HepG2 (cell line): Measurements from ENCODE around the gene FMN2. TPM values are rescaled to one million over a fixed set of nuclear protein-coding genes. Genes with fewer than 3 reads are reported as not detected.

Source experiments
- ATAC-seq: fragments of 200-7000 bp; cut with Tn5 transposase; 3 replicates; pipeline ENCODE4 v1.9.1; 2020; ENCODE audit warnings: mild to moderate bottlenecking, moderate library complexity
- BruUV-seq: library from RNA; stranded (reverse); fragments of 400-500 nt; replicated peaks from 2 replicates; lab custom pipeline; 2021; lab: Mats Ljungman, UMichigan
- CTCF ChIA-PET: fragments of 300-600 bp; formaldehyde crosslinking; extraction: SDS; loops from one replicate; lab custom pipeline; 2021; ENCODE audit warnings: low total read pairs, inconsistent platforms, low intra/inter-chr PET ratio; lab: Yijun Ruan, JAX
- POLR2A ChIA-PET: fragments of 350-600 bp; sonication (Branson Sonifier 250); formaldehyde crosslinking; loops from one replicate; lab custom pipeline; 2020; ENCODE audit warnings: antibody characterized with exemption, inconsistent platforms; lab: Yijun Ruan, JAX
- DNase-seq: peaks from one replicate; pipeline ENCODE4 v3.0.0-alpha.2; 2015; ENCODE audit warnings: low spot score
- FAIRE-seq: peaks from 3 replicates; lab custom pipeline; 2011; peaks lifted over from hg19 to GRCh38; lab: Jason Lieb, UNC
- H2AFZ ChIP-seq: one replicate; pipeline ENCODE4 v1.6.1; 2011; ENCODE audit warnings: low read length, inconsistent platforms
- H3K27ac ChIP-seq: fragments of 300-600 bp; 3 replicates; pipeline ENCODE4 v1.8.0; 2011; ENCODE audit warnings: mixed run types, mild to moderate bottlenecking, mixed read lengths, low read length, inconsistent platforms; ENCODE audit not compliant: insufficient read depth; ENCODE audit errors: extremely low read length
- H3K27me3 ChIP-seq, 2 experiments: fragments of 200-600 bp in 1 of 2; 2 replicates in 1 of 2; 3 replicates in 1 of 2; pipeline versions ENCODE4 v1.6.0 to v1.8.0; 2011; ENCODE audit warnings: low read length in 2 of 2, mild to moderate bottlenecking in 2 of 2, moderate library complexity in 2 of 2, inconsistent platforms in 1 of 2; ENCODE audit not compliant: insufficient read depth in 2 of 2, control insufficient read depth in 1 of 2
- H3K36me3 ChIP-seq, 2 experiments: fragments of 200-600 bp in 1 of 2; replicated peaks in 1 of 2; 2 replicates in 1 of 2; 3 replicates in 1 of 2; pipeline versions ENCODE4 v1.5.1 to v1.8.0; 2011; ENCODE audit warnings: low read length in 2 of 2, inconsistent platforms in 1 of 2; ENCODE audit not compliant: insufficient read depth in 2 of 2, control insufficient read depth in 1 of 2
- H3K4me1 ChIP-seq: 2 replicates; pipeline ENCODE4 v1.5.1; 2012; ENCODE audit warnings: low read length, inconsistent platforms; ENCODE audit not compliant: insufficient read depth
- H3K4me2 ChIP-seq: 2 replicates; pipeline ENCODE4 v1.6.0; 2011; ENCODE audit warnings: low read depth, low read length, inconsistent platforms
- H3K4me3 ChIP-seq, 3 experiments: fragments of 200-600 bp in 1 of 3; sonication (generic), shearing (Covaris generic) in 1 of 3; replicated peaks in 1 of 3; 2 replicates each; pipeline ENCODE4 v1.5.1; 2011 to 2016; ENCODE audit warnings: low read length in 3 of 3, inconsistent platforms in 2 of 3, low read depth in 2 of 3, mild to moderate bottlenecking in 2 of 3, control low read depth in 1 of 3, mixed read lengths in 1 of 3; ENCODE audit not compliant: insufficient read depth in 1 of 3
- H3K79me2 ChIP-seq: one replicate; pipeline ENCODE4 v1.6.1; 2011; ENCODE audit warnings: low read length, inconsistent platforms; ENCODE audit not compliant: insufficient read depth
- H3K9ac ChIP-seq: 2 replicates; pipeline ENCODE4 v1.6.0; 2011; ENCODE audit warnings: mild to moderate bottlenecking, low read depth, low read length, inconsistent platforms; ENCODE audit not compliant: insufficient read depth
- H3K9me3 ChIP-seq: 2 replicates; pipeline ENCODE4 v1.5.1; 2012; ENCODE audit warnings: mild to moderate bottlenecking, low read length
- H4K20me1 ChIP-seq: 2 replicates; pipeline ENCODE4 v1.6.0; 2011; ENCODE audit warnings: inconsistent platforms, mild to moderate bottlenecking, low read length, moderate library complexity; ENCODE audit not compliant: insufficient read depth
- CHD2 ChIP-seq: IDR thresholded peaks from 2 replicates; pipeline ENCODE4 v1.6.1; 2011; ENCODE audit warnings: low read depth, low read length, improper control_type of control experiment
- HDAC2 ChIP-seq: sonication (generic); formaldehyde crosslinking; IDR thresholded peaks from 2 replicates; pipeline ENCODE4 v1.4.0; 2020; ENCODE audit warnings: missing genetic modification reagents
- HDAC6 ChIP-seq: fragments of 200-600 bp; sonication (generic); IDR thresholded peaks from 2 replicates; pipeline ENCODE4 v1.7.0; 2017; ENCODE audit warnings: mild to moderate bottlenecking, antibody characterized with exemption, low read length, low read depth
- HMGXB3 ChIP-seq: sonication (generic); formaldehyde crosslinking; IDR thresholded peaks from 2 replicates; pipeline ENCODE4 v1.4.0; 2020; ENCODE audit warnings: missing genetic modification reagents, borderline replicate concordance
- MYC ChIP-seq: sonication (generic); formaldehyde crosslinking; IDR thresholded peaks from 2 replicates; pipeline ENCODE4 v1.9.0; 2021; ENCODE audit warnings: missing genetic modification reagents, borderline replicate concordance
- SMAD9 ChIP-seq: sonication (generic); formaldehyde crosslinking; IDR thresholded peaks from 2 replicates; pipeline ENCODE4 v1.5.1; 2020; ENCODE audit warnings: mild to moderate bottlenecking, missing genetic modification reagents
- SOX6 ChIP-seq, 2 experiments: fragments of 450-650 bp in 1 of 2; sonication (generic) in 1 of 2; formaldehyde crosslinking in 1 of 2; IDR thresholded peaks; 2 replicates each; pipeline versions ENCODE4 v1.4.0 to v1.6.1; 2017 to 2020; ENCODE audit warnings: antibody characterized with exemption in 1 of 2, mild to moderate bottlenecking in 1 of 2, missing genetic modification reagents in 1 of 2
- TSC22D2 ChIP-seq: sonication (generic); formaldehyde crosslinking; IDR thresholded peaks from 2 replicates; pipeline ENCODE4 v1.5.1; 2020; ENCODE audit warnings: missing genetic modification reagents, mild to moderate bottlenecking, borderline replicate concordance
- ZBTB40 ChIP-seq, 2 experiments: fragments of 450-650 bp in 1 of 2; sonication (generic) in 1 of 2; formaldehyde crosslinking in 1 of 2; IDR thresholded peaks; 2 replicates each; pipeline versions ENCODE4 v1.6.1 to v1.8.0; 2016 to 2022; ENCODE audit warnings: antibody characterized with exemption in 1 of 2, mild to moderate bottlenecking in 1 of 2, missing genetic modification reagents in 1 of 2
- ZNF816 ChIP-seq: sonication (generic); formaldehyde crosslinking; IDR thresholded peaks from 2 replicates; pipeline ENCODE4 v1.8.0; 2022; ENCODE audit warnings: missing genetic modification reagents, mild to moderate bottlenecking, borderline replicate concordance
- ZNF879 ChIP-seq: sonication (generic); formaldehyde crosslinking; IDR thresholded peaks from 2 replicates; pipeline ENCODE4 v1.8.1; 2023; ENCODE audit warnings: missing genetic modification reagents
- WGBS: methylation state at CpG from one replicate; pipeline ENCODE4 v1.1.6; 2017; ENCODE audit warnings: low lambda C conversion rate; 5-methylcytosine and 5-hydroxymethylcytosine counted together
- in situ Hi-C: cut with HindIII; loops from 2 replicates; pipeline ENCODE4 v1.10.0; 2017; ENCODE audit warnings: low pct_unique_long_range_greater_than_20kb; ENCODE audit not compliant: extremely low pct_ligation_motif_present
- intact Hi-C: fragments of 100-400 bp; cut with micrococcal nuclease; formaldehyde crosslinking; loops from one replicate; pipeline ENCODE4 v1.10.0; 2022; ENCODE audit not compliant: unreplicated experiment
- polyA plus RNA-seq, 8 experiments: library from polyadenylated mRNA; depleted of rRNA in 3 of 8; stranded (reverse) in 7 of 8; unstranded in 1 of 8; fragments of >200 nt; fragmentation: Illumina TruSeq in 4 of 8; extraction: Trizol in 4 of 8; gene quantifications; 2 replicates each; pipeline versions ENCODE4 v1.2.1 to v1.2.3, GENCODE V29; 2011 to 2016; ENCODE audit warnings: low read depth in 4 of 8, missing spikeins in 1 of 8, mixed read lengths in 1 of 8; ENCODE audit not compliant: insufficient read depth in 1 of 8
- total RNA-seq, 5 experiments: library from RNA; depleted of rRNA; stranded (reverse); fragments of >200 nt; fragmentation: Illumina TruSeq; extraction: Trizol; gene quantifications; 2 replicates each; pipeline ENCODE4 v1.2.3, GENCODE V29; 2016; ENCODE audit warnings: low read depth in 1 of 5

FMN2 gene
- total and polyA plus RNA-seq, 2 of the 13 experiments (the other 11 are each of a cell fraction or from before 2014, with no cell fraction given) = not detected

- ATAC-seq (no peak), FAIRE-seq (no peak), DNase-seq (no peak)
- H4K20me1 ChIP-seq = no peaks in the 10 kb centered on the region
- intact Hi-C loops (no loop called here), in situ Hi-C loops (no loop called here)
- H3K4me2 ChIP-seq = no peak overlapping the region
- no peak overlapping the region for H3K9ac ChIP-seq
- BruUV-seq = no TSS peak
- H3K79me2 ChIP-seq = no peaks in the 10 kb centered on the region
- no peaks in the 10 kb centered on the region for H3K4me1 ChIP-seq
- no peak overlapping the region for H3K27ac ChIP-seq
- no peaks in the 10 kb centered on the region for H3K36me3 ChIP-seq
- H3K9me3 ChIP-seq = no peaks in the 10 kb centered on the region
- H3K27me3 ChIP-seq = no peaks in the 10 kb centered on the region
- no peak overlapping the region for H3K4me3 ChIP-seq
- H2AFZ ChIP-seq = no peak overlapping the region
- 31% methylated on average over 6 of the region's 6 CpGs for WGBS
- ChIA-PET CTCF (no interaction called here), POLR2A (no interaction called here)
- no peak for TF ChIP-seq SMAD9 (CRISPR knock-in tag)
- no peak for TF ChIP-seq HDAC2 (CRISPR knock-in tag)
- TF ChIP-seq CHD2 = no peak
- no peak for TF ChIP-seq HMGXB3 (CRISPR knock-in tag)
- no peak for TF ChIP-seq ZNF816 (CRISPR knock-in tag)
- no peak for TF ChIP-seq SOX6 (IDR thresholded peaks at IDR 0.05)
- no peak for TF ChIP-seq SOX6 (CRISPR knock-in tag; IDR thresholded peaks at IDR 0.05)
- no peak for TF ChIP-seq HDAC6
- TF ChIP-seq ZBTB40 (IDR thresholded peaks at IDR 0.05) = no peak
- no peak for TF ChIP-seq ZBTB40 (CRISPR knock-in tag; IDR thresholded peaks at IDR 0.05)
- TF ChIP-seq MYC (CRISPR knock-in tag) = no peak
- TF ChIP-seq ZNF879 (CRISPR knock-in tag) = no peak
- no peak for TF ChIP-seq TSC22D2 (CRISPR knock-in tag)
Measured at GRCh38 chr1:240044620-240045019, 47.1 kb upstream of the FMN2 start.
